GM12875 (cell line): Measurements from ENCODE around the gene PCYT1B.

Source experiments
- H3K4me3 ChIP-seq: one replicate; pipeline ENCODE4 v1.5.1; 2011; ENCODE audit warnings: low read depth, low read length, control low read depth
- CTCF ChIP-seq: IDR thresholded peaks from 2 replicates; pipeline ENCODE4 v1.5.1; 2011; ENCODE audit warnings: low read depth, mild to moderate bottlenecking, control low read depth, inconsistent platforms, low read length, moderate library complexity, borderline replicate concordance; ENCODE audit not compliant: insufficient read depth

The PCYT1B gene

GRCh38 chrX:24542756-24543155 is 104.4 kb downstream of the PCYT1B start:
- TF ChIP-seq CTCF, result no peak

GRCh38 chrX:24536551-24536950 is 110.6 kb downstream of the PCYT1B start:
- no peak for TF ChIP-seq CTCF
- no peak overlapping the region for H3K4me3 ChIP-seq

More at GRCh38 chrX:24542756-24543155, 104.4 kb downstream of the PCYT1B start:
- H3K4me3 ChIP-seq, result no peak overlapping the region

GRCh38 chrX:24528605-24529004 is 118.5 kb downstream of the PCYT1B start:
- no peak for TF ChIP-seq CTCF

GRCh38 chrX:24526616-24527015 is 120.5 kb downstream of the PCYT1B start:
- H3K4me3 ChIP-seq, result no peak overlapping the region
- no peak for TF ChIP-seq CTCF

More at GRCh38 chrX:24528605-24529004, 118.5 kb downstream of the PCYT1B start:
- H3K4me3 ChIP-seq, result no peak overlapping the region

GRCh38 chrX:24525455-24525854 is 121.7 kb downstream of the PCYT1B start:
- no peak overlapping the region for H3K4me3 ChIP-seq
- TF ChIP-seq CTCF, result no peak

- no peak for TF ChIP-seq CTCF
- H3K4me3 ChIP-seq, result no peak overlapping the region
Observed at GRCh38 chrX:24520472-24520871, 126.7 kb downstream of the PCYT1B start.

GRCh38 chrX:24515447-24515846 is 131.7 kb downstream of the PCYT1B start:
- no peak for TF ChIP-seq CTCF
- H3K4me3 ChIP-seq, result no peak overlapping the region
